B cell (primary cell): ENCODE measurements around the gene SETBP1. TPM values are rescaled to one million over a fixed set of nuclear protein-coding genes. Genes with fewer than 3 reads are reported as not detected.

Experiments
- ATAC-seq: fragments of 200-7000 bp; cut with Tn5 transposase; one replicate; pipeline ENCODE4 v1.10.0; 2021; ENCODE audit warnings: low read depth, mild to moderate bottlenecking, moderate number of reproducible peaks, moderate library complexity
- CTCF ChIA-PET: fragments of 350-600 bp; sonication (Branson Sonifier 250); formaldehyde crosslinking; loops from one replicate; lab custom pipeline; 2021; ENCODE audit warnings: antibody characterized with exemption, inconsistent platforms; lab: Charles Lee
- POLR2A ChIA-PET: fragments of 350-600 bp; sonication (Branson Sonifier 250); formaldehyde crosslinking; loops from one replicate; lab custom pipeline; 2021; ENCODE audit warnings: antibody characterized with exemption; lab: Charles Lee
- DNase-seq: peaks from one replicate; pipeline ENCODE4 v3.0.0; 2013
- H2AFZ ChIP-seq: 2 replicates; pipeline ENCODE4 v1.6.1; 2012; ENCODE audit warnings: mild to moderate bottlenecking, low read depth, low read length; ENCODE audit not compliant: insufficient read depth, poor library complexity, severe bottlenecking
- H3K27ac ChIP-seq, 2 donors: 1 replicate in 1 of 2; 2 replicates in 1 of 2; pipeline ENCODE4 v1.5.1; 2012 to 2013; ENCODE audit warnings: low read length in 2 of 2, mild to moderate bottlenecking in 2 of 2, moderate library complexity in 1 of 2
- H3K27me3 ChIP-seq, 4 experiments: fragments of 200-600 bp in 1 of 4; sonication (generic) in 1 of 4; replicated peaks in 1 of 4; 1 replicate in 2 of 4; 2 replicates in 2 of 4; pipeline versions ENCODE4 v1.6.1 to v1.7.0; 2013 to 2016; ENCODE audit warnings: low read length in 3 of 4, mild to moderate bottlenecking in 2 of 4, mixed read lengths in 1 of 4, moderate library complexity in 1 of 4; ENCODE audit not compliant: insufficient read depth in 4 of 4, control insufficient read depth in 3 of 4; ENCODE audit errors: control extremely low read depth in 1 of 4
- H3K36me3 ChIP-seq, 2 experiments: replicated peaks in 1 of 2; 1 replicate in 1 of 2; 2 replicates in 1 of 2; pipeline versions ENCODE4 v1.6.1 to v1.7.1; 2013; ENCODE audit warnings: low read length in 1 of 2; ENCODE audit not compliant: insufficient read depth in 2 of 2, control insufficient read depth in 1 of 2; ENCODE audit errors: control extremely low read depth in 1 of 2, extremely low read depth in 1 of 2
- H3K4me1 ChIP-seq, 2 donors: fragments of 200-600 bp in 1 of 2; sonication (generic) in 1 of 2; 1 replicate in 1 of 2; 2 replicates in 1 of 2; pipeline versions ENCODE4 v1.5.1 to v1.6.1; 2013 to 2017; ENCODE audit warnings: low read length in 2 of 2; ENCODE audit not compliant: control insufficient read depth in 2 of 2, insufficient read depth in 2 of 2
- H3K4me2 ChIP-seq: replicated peaks from 2 replicates; pipeline ENCODE3; 2012; ENCODE audit warnings: mild to moderate bottlenecking, low read depth, low read length; ENCODE audit not compliant: poor library complexity, severe bottlenecking
- H3K4me3 ChIP-seq, 5 experiments: fragments of 200-600 bp in 1 of 5; sonication (generic) in 1 of 5; 1 replicate in 3 of 5; 2 replicates in 2 of 5; pipeline versions ENCODE4 v1.5.1 to v1.7.0; 2011 to 2016; ENCODE audit warnings: low read length in 4 of 5, mild to moderate bottlenecking in 4 of 5, low read depth in 2 of 5, control low read depth in 1 of 5, moderate library complexity in 1 of 5; ENCODE audit not compliant: insufficient read depth in 1 of 5; ENCODE audit errors: control extremely low read depth in 1 of 5, extremely low read depth in 1 of 5
- H3K79me2 ChIP-seq: fragments of 200-600 bp; sonication (generic); one replicate; pipeline ENCODE4 v1.6.0; 2016; ENCODE audit warnings: low read length; ENCODE audit not compliant: control insufficient read depth, insufficient read depth
- H3K9ac ChIP-seq: fragments of 200-600 bp; sonication (generic); 2 replicates; pipeline ENCODE4 v1.6.1; 2017; ENCODE audit warnings: mild to moderate bottlenecking, low read length, moderate library complexity
- H3K9me3 ChIP-seq, 3 donors: one replicate each; pipeline versions ENCODE4 v1.6.1 to v1.7.1; 2013; ENCODE audit warnings: low read length in 2 of 3; ENCODE audit not compliant: control insufficient read depth in 2 of 3, insufficient read depth in 1 of 3; ENCODE audit errors: control extremely low read depth in 1 of 3
- H4K20me1 ChIP-seq: 2 replicates; pipeline ENCODE4 v1.6.0; 2012; ENCODE audit warnings: mild to moderate bottlenecking, low read length; ENCODE audit not compliant: insufficient read depth, control insufficient read depth, poor library complexity, severe bottlenecking
- H3K27ac Mint-ChIP-seq: one replicate; pipeline ENCODE4 v1.8.0; 2021; ENCODE audit warnings: mixed read lengths
- H3K27me3 Mint-ChIP-seq: one replicate; pipeline ENCODE4 v1.8.0; 2021; ENCODE audit warnings: mixed read lengths
- H3K4me1 Mint-ChIP-seq: one replicate; pipeline ENCODE4 v1.8.0; 2021; ENCODE audit warnings: mixed read lengths
- H3K4me3 Mint-ChIP-seq: one replicate; pipeline ENCODE4 v1.8.0; 2021; ENCODE audit warnings: mixed read lengths
- H3K9me3 Mint-ChIP-seq: one replicate; pipeline ENCODE4 v1.8.0; 2022; ENCODE audit warnings: mixed read lengths; ENCODE audit not compliant: insufficient read depth
- EZH2 ChIP-seq: IDR thresholded peaks from 2 replicates; pipeline ENCODE4 v1.6.1; 2012; ENCODE audit warnings: borderline replicate concordance, low read depth, mild to moderate bottlenecking, moderate library complexity, low read length; ENCODE audit not compliant: insufficient read depth, poor library complexity, severe bottlenecking
- WGBS: methylation state at CpG from one replicate; pipeline ENCODE4 v1.1.5; 2013; ENCODE audit warnings: missing lambda C conversion rate; ENCODE audit not compliant: insufficient coverage; 5-methylcytosine and 5-hydroxymethylcytosine counted together
- intact Hi-C: fragments of 100-400 bp; cut with micrococcal nuclease; formaldehyde crosslinking; loops from one replicate; pipeline ENCODE4 v1.10.0; 2022
- polyA plus RNA-seq: library from polyadenylated mRNA; depleted of rRNA; stranded (reverse); fragments of >200 nt; gene quantifications from 2 replicates; pipeline ENCODE4 v1.2.3, GENCODE V29; 2012
- total RNA-seq, 2 donors: library from RNA; stranded (reverse); fragments of 120-200 nt in 1 of 2; gene quantifications; 1 replicate in 1 of 2; 2 replicates in 1 of 2; pipeline versions ENCODE4 v1.2.3 to v1.2.4, GENCODE V29; 2013 to 2022
- TF ChIP-seq, protein P1 (sequence below): fragments of 200-600 bp; IDR thresholded peaks from one replicate; pipeline ENCODE4 v1.8.0; 2022; ENCODE audit warnings: antibody characterized with exemption, mild to moderate bottlenecking

The SETBP1 gene
- total and polyA plus RNA-seq, 2 donors (not counting 1 experiment from before 2014, with no cell fraction given): 15.1 to 129 TPM

DNA sequence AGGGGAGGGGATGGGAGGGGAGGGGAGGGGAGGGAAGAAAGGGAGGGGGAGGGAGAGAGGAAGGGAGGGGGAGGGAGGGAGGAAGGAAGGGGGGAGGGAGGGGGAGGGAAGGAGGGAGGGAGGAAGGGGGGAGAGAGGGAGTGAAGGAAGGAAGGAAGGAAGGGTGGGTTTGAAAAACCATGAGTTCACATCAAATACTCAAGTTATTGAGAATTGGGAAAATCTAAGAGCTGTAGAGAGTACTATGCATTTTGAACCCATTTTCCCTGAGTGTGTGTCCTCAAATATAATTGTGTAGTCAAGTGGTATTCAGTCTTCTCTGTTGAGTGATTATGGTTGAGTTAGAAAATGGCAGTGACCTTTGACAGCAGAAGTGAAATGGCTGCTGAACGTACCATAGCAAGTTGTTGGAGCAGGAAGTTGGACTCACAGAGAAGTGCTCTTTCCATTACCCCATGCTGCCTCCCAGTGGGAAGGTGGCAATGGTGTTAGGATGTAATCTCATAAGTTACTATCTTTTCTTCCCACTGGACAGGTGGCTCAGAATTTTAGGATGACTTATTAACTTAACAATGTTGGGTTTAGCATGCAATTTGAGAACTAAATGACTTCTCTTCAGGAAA lies 214.6 kb downstream of the SETBP1 start:
- H3K27me3 ChIP-seq: no peaks in the 10 kb centered on the region
- peaks cover 0 to 8% (median 0%) of the 10 kb centered on the region in 3 donors for H3K9me3 ChIP-seq
- H2AFZ ChIP-seq: no peak overlapping the region
- ATAC-seq (no peak), DNase-seq (no peak)
- H3K36me3 ChIP-seq: peaks cover 0 to 5% of the 10 kb centered on the region in 2 experiments
- TF ChIP-seq, protein P1, sequence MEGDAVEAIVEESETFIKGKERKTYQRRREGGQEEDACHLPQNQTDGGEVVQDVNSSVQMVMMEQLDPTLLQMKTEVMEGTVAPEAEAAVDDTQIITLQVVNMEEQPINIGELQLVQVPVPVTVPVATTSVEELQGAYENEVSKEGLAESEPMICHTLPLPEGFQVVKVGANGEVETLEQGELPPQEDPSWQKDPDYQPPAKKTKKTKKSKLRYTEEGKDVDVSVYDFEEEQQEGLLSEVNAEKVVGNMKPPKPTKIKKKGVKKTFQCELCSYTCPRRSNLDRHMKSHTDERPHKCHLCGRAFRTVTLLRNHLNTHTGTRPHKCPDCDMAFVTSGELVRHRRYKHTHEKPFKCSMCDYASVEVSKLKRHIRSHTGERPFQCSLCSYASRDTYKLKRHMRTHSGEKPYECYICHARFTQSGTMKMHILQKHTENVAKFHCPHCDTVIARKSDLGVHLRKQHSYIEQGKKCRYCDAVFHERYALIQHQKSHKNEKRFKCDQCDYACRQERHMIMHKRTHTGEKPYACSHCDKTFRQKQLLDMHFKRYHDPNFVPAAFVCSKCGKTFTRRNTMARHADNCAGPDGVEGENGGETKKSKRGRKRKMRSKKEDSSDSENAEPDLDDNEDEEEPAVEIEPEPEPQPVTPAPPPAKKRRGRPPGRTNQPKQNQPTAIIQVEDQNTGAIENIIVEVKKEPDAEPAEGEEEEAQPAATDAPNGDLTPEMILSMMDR: no peak
- no peak for TF ChIP-seq EZH2
- peaks cover 6 to 8% of the 10 kb centered on the region in 2 donors for H3K4me1 ChIP-seq
- H3K9ac ChIP-seq: no peak overlapping the region
- H3K4me2 ChIP-seq: no peak overlapping the region
- Mint-ChIP-seq H3K4me3 (no peak overlapping the region), H3K9me3 (peaks cover 6% of the 10 kb centered on the region), H3K4me1 (peaks cover 51% of the 10 kb centered on the region), H3K27me3 (no peaks in the 10 kb centered on the region), H3K27ac (no peak overlapping the region)
- H3K4me3 ChIP-seq: no peak overlapping the region
- no CpG with 5 or more reads among the region's 1 CpG for WGBS
- H4K20me1 ChIP-seq: peaks cover 4% of the 10 kb centered on the region
- peaks cover 71% of the 10 kb centered on the region for H3K79me2 ChIP-seq
- intact Hi-C loops: loop anchor here (2.0 kb wide), 1 partner anchor 216 kb away; no protein-coding TSS in a partner anchor
- no peak overlapping the region for H3K27ac ChIP-seq
- POLR2A ChIA-PET: no interaction called here
- CTCF ChIA-PET: interaction anchor here (0.9 to 1.5 kb wide), 4 partner anchors 11 to 317 kb away, joined by 3 to 4 read pairs (median 4); no protein-coding TSS in a partner anchor

DNA sequence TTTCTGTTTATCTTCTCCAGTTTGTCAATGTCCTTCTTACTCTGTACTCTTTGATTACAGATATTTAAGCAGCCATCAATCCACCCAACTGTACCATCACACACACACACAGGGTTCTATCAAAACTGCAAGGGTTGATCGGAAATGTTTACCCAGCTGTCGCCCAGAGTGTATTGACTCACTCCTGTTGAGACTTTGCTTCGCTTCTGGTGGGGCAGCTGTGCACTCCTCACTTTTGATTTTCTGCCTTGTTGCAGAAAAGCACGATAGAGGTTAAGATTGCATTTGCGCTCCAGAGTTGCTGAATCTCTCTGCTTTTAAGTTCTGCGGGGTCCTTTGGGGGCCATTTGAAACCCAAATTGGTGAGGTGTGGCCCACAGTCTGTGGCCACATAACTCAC lies 216.2 kb downstream of the SETBP1 start:
- no peaks in the 10 kb centered on the region for H3K27me3 Mint-ChIP-seq
- H3K36me3 ChIP-seq: no peaks in the 10 kb centered on the region
- no peaks in the 10 kb centered on the region for H3K27me3 ChIP-seq
- H3K27ac Mint-ChIP-seq: no peak overlapping the region
- ChIA-PET CTCF (interaction anchor here (1.5 kb wide), 1 partner anchor 9 kb away, joined by 3 read pairs; no protein-coding TSS in a partner anchor), POLR2A (no interaction called here)
- over 99% methylated on average over 6 of the region's 6 CpGs for WGBS
- ATAC-seq (no peak), DNase-seq (no peak)
- no peak overlapping the region for H3K9ac ChIP-seq
- H4K20me1 ChIP-seq: peaks cover 12% of the 10 kb centered on the region
- H3K4me3 Mint-ChIP-seq: no peak overlapping the region
- H3K4me1 ChIP-seq: peaks cover 6 to 8% of the 10 kb centered on the region in 2 donors
- peaks cover 62% of the 10 kb centered on the region for H3K4me1 Mint-ChIP-seq
- intact Hi-C loops: no loop called here
- no peaks in the 10 kb centered on the region for H3K9me3 ChIP-seq
- H3K27ac ChIP-seq: no peak overlapping the region
- H3K4me2 ChIP-seq: no peak overlapping the region
- peaks cover 69% of the 10 kb centered on the region for H3K79me2 ChIP-seq
- TF ChIP-seq EZH2: no peak
- TF ChIP-seq, protein P1: no peak
- no peaks in the 10 kb centered on the region for H3K9me3 Mint-ChIP-seq
- H3K4me3 ChIP-seq: no peak overlapping the region
- no peak overlapping the region for H2AFZ ChIP-seq
